Spinal cord (tissue), 10 donors: Measurements from ENCODE around the gene FJX1. TPM values are rescaled to one million over a fixed set of nuclear protein-coding genes. Genes with fewer than 3 reads are reported as not detected.
A peak's percentile ranks its signal among the peaks of the same experiment; 100 is the strongest.

Source experiments
- DNase-seq, 6 donors: peaks; one replicate each; pipeline versions ENCODE4 v3.0.0 to v3.0.0-alpha.2; 2013 to 2015; ENCODE audit warnings: low spot score in 6 of 6, low read depth in 4 of 6
- H3K27ac ChIP-seq: one replicate; pipeline ENCODE4 v1.5.1; 2013; ENCODE audit warnings: low read depth, low read length, control low read depth
- H3K27me3 ChIP-seq: one replicate; pipeline ENCODE4 v1.6.1; 2013; ENCODE audit warnings: low read length; ENCODE audit not compliant: control insufficient read depth, insufficient read depth
- H3K36me3 ChIP-seq: one replicate; pipeline ENCODE4 v1.6.1; 2013; ENCODE audit warnings: low read length; ENCODE audit not compliant: control insufficient read depth, insufficient read depth
- H3K4me1 ChIP-seq: one replicate; pipeline ENCODE4 v1.6.1; 2013; ENCODE audit warnings: low read length; ENCODE audit not compliant: control insufficient read depth, insufficient read depth
- H3K4me3 ChIP-seq: one replicate; pipeline ENCODE4 v1.5.1; 2013; ENCODE audit warnings: low read depth, low read length, control low read depth
- H3K9me3 ChIP-seq: one replicate; pipeline ENCODE4 v1.6.1; 2013; ENCODE audit warnings: low read length; ENCODE audit not compliant: control insufficient read depth, insufficient read depth
- WGBS: methylation state at CpG from one replicate; pipeline ENCODE4 v1.1.5; 2013; ENCODE audit warnings: missing lambda C conversion rate; ENCODE audit not compliant: insufficient coverage; 5-methylcytosine and 5-hydroxymethylcytosine counted together
- polyA plus RNA-seq, 2 donors: library from polyadenylated mRNA; unstranded; fragments of 120-200 nt; gene quantifications; one replicate each; pipeline ENCODE4 v1.2.1, GENCODE V29; 2013; ENCODE audit not compliant: insufficient read length in 2 of 2
- total RNA-seq, 2 donors: library from RNA; depleted of rRNA in 1 of 2; stranded (reverse); fragments of 120-200 nt in 1 of 2; fragments of >200 nt in 1 of 2; gene quantifications; one replicate each; pipeline versions ENCODE4 v1.2.3 to v1.2.4, GENCODE V29; 2013 to 2014
- donor health status: healthy.

Gene FJX1
- total and polyA plus RNA-seq, 4 donors: 16.5 to 69.6 (median 38.7) TPM

GRCh38 chr11:35602160-35602793 is 16.0 kb upstream of the FJX1 start:
- Histone ChIP-seq H3K27ac (no peak overlapping the region), H3K4me1 (peaks cover 15% of the 10 kb centered on the region), H3K4me3 (no peak overlapping the region), H3K36me3 (no peaks in the 10 kb centered on the region), H3K9me3 (no peaks in the 10 kb centered on the region), H3K27me3 (no peaks in the 10 kb centered on the region)
- WGBS: 27% methylated on average over 4 of the region's 5 CpGs
- DNase-seq: peak in 2 of 6 donors; percentile 40 to 44

GRCh38 chr11:35602979-35603378 is 15.3 kb upstream of the FJX1 start:
- Histone ChIP-seq H3K27me3 (no peaks in the 10 kb centered on the region), H3K36me3 (no peaks in the 10 kb centered on the region), H3K4me3 (no peak overlapping the region), H3K27ac (no peak overlapping the region), H3K4me1 (peaks cover 15% of the 10 kb centered on the region), H3K9me3 (no peaks in the 10 kb centered on the region)
- WGBS: 60% methylated on average over 1 of the region's 3 CpGs
- DNase-seq: no peak

GRCh38 chr11:35605706-35606105 is 12.6 kb upstream of the FJX1 start:
- H3K4me3 ChIP-seq: no peak overlapping the region
- peak overlapping the region; percentile 63 for H3K27ac ChIP-seq
- H3K27me3 ChIP-seq: no peaks in the 10 kb centered on the region
- peaks cover 15% of the 10 kb centered on the region for H3K4me1 ChIP-seq
- H3K36me3 ChIP-seq: no peaks in the 10 kb centered on the region
- WGBS: 9% methylated on average over 5 of the region's 5 CpGs
- DNase-seq: peak; percentile 77 to 94 (median 86)
- no peaks in the 10 kb centered on the region for H3K9me3 ChIP-seq

- WGBS: no CpG with 5 or more reads among the region's 5 CpGs
- no peak overlapping the region for H3K4me3 ChIP-seq
- no peaks in the 10 kb centered on the region for H3K9me3 ChIP-seq
- peaks cover 15% of the 10 kb centered on the region for H3K4me1 ChIP-seq
- H3K36me3 ChIP-seq: no peaks in the 10 kb centered on the region
- peak in 1 of 6 donors; percentile 36 for DNase-seq
- no peaks in the 10 kb centered on the region for H3K27me3 ChIP-seq
- peak overlapping the region; percentile 63 for H3K27ac ChIP-seq
These were observed 12.1 kb upstream of the FJX1 start for GRCh38 chr11:35606206-35606605.

GRCh38 chr11:35608502-35608901 is 9.8 kb upstream of the FJX1 start:
- Histone ChIP-seq H3K4me3 (no peak overlapping the region), H3K36me3 (no peaks in the 10 kb centered on the region), H3K4me1 (peaks cover 11% of the 10 kb centered on the region), H3K27me3 (no peaks in the 10 kb centered on the region), H3K9me3 (no peaks in the 10 kb centered on the region), H3K27ac (no peak overlapping the region)
- DNase-seq: no peak
- 93% methylated on average over 2 of the region's 4 CpGs for WGBS

- DNase-seq: no peak
- Histone ChIP-seq H3K4me1 (peaks cover 11% of the 10 kb centered on the region), H3K9me3 (no peaks in the 10 kb centered on the region), H3K4me3 (no peak overlapping the region), H3K27ac (no peak overlapping the region), H3K27me3 (peaks cover 2% of the 10 kb centered on the region), H3K36me3 (no peaks in the 10 kb centered on the region)
- 88% methylated on average over 6 of the region's 6 CpGs for WGBS
These were observed 8.6 kb upstream of the FJX1 start for GRCh38 chr11:35609656-35610055.

- Histone ChIP-seq H3K4me1 (peaks cover 7% of the 10 kb centered on the region), H3K36me3 (no peaks in the 10 kb centered on the region), H3K27ac (no peak overlapping the region), H3K9me3 (no peaks in the 10 kb centered on the region), H3K4me3 (no peak overlapping the region), H3K27me3 (peaks cover 2% of the 10 kb centered on the region)
- DNase-seq: peak in 1 of 6 donors; percentile 69
- 73% methylated on average over 5 of the region's 7 CpGs for WGBS
These were observed 7.6 kb upstream of the FJX1 start for GRCh38 chr11:35610631-35611030.

GRCh38 chr11:35611741-35612140 is 6.5 kb upstream of the FJX1 start:
- Histone ChIP-seq H3K9me3 (no peaks in the 10 kb centered on the region), H3K27me3 (peaks cover 2% of the 10 kb centered on the region), H3K4me3 (no peak overlapping the region), H3K27ac (no peak overlapping the region), H3K36me3 (no peaks in the 10 kb centered on the region), H3K4me1 (peaks cover 3% of the 10 kb centered on the region)
- DNase-seq: no peak
- no CpG with 5 or more reads among the region's 1 CpG for WGBS

- peaks cover 12% of the 10 kb centered on the region for H3K4me1 ChIP-seq
- H3K27me3 ChIP-seq: peaks cover 2% of the 10 kb centered on the region
- no peaks in the 10 kb centered on the region for H3K36me3 ChIP-seq
- no peak overlapping the region for H3K27ac ChIP-seq
- DNase-seq: peak in 1 of 6 donors; percentile 15
- WGBS: no CpG with 5 or more reads among the region's 1 CpG
- no peaks in the 10 kb centered on the region for H3K9me3 ChIP-seq
- H3K4me3 ChIP-seq: no peak overlapping the region
These were observed 3.2 kb upstream of the FJX1 start for GRCh38 chr11:35614939-35615569.
